HEK293 (cell line): Measurements from ENCODE around the gene CDH24.

Source experiments
- ATF2 ChIP-seq: fragments of 450-650 bp; formaldehyde crosslinking; IDR thresholded peaks from 2 replicates; pipeline ENCODE4 v1.5.1; 2016; ENCODE audit warnings: missing biosample characterization, missing genetic modification characterization, low read depth
- CTCF ChIP-seq: fragments of 450-650 bp; formaldehyde crosslinking; IDR thresholded peaks from 2 replicates; pipeline ENCODE4 v1.5.1; 2016; ENCODE audit warnings: missing biosample characterization, missing genetic modification characterization
- GLIS2 ChIP-seq: fragments of 450-650 bp; formaldehyde crosslinking; IDR thresholded peaks from 2 replicates; pipeline ENCODE4 v1.5.1; 2016; ENCODE audit warnings: missing biosample characterization, missing genetic modification characterization
- HOXC10 ChIP-seq: sonication (generic); formaldehyde crosslinking; IDR thresholded peaks from 2 replicates; pipeline ENCODE4 v1.8.1; 2023; ENCODE audit warnings: mild to moderate bottlenecking, missing genetic modification reagents
- PBX3 ChIP-seq: sonication (generic); formaldehyde crosslinking; IDR thresholded peaks from 2 replicates; pipeline ENCODE4 v1.8.1; 2022; ENCODE audit warnings: mild to moderate bottlenecking, moderate library complexity, missing genetic modification reagents
- SP7 ChIP-seq: fragments of 450-650 bp; formaldehyde crosslinking; IDR thresholded peaks from 2 replicates; pipeline ENCODE4 v1.5.1; 2016; ENCODE audit warnings: missing biosample characterization, missing genetic modification characterization
- TSHZ1 ChIP-seq: fragments of 450-650 bp; formaldehyde crosslinking; IDR thresholded peaks from 2 replicates; pipeline ENCODE4 v1.5.1; 2016; ENCODE audit warnings: missing biosample characterization, missing genetic modification characterization, borderline replicate concordance
- YY1 ChIP-seq: fragments of 450-650 bp; formaldehyde crosslinking; IDR thresholded peaks from 2 replicates; pipeline ENCODE4 v1.5.1; 2018; ENCODE audit warnings: missing biosample characterization, missing genetic modification characterization
- ZNF2 ChIP-seq: fragments of 450-650 bp; formaldehyde crosslinking; IDR thresholded peaks from 2 replicates; pipeline ENCODE4 v1.5.1; 2016; ENCODE audit warnings: missing biosample characterization, missing genetic modification characterization
- ZNF26 ChIP-seq: fragments of 450-650 bp; formaldehyde crosslinking; IDR thresholded peaks from 2 replicates; pipeline ENCODE4 v1.5.1; 2016; ENCODE audit warnings: missing biosample characterization, missing genetic modification characterization
- ZNF302 ChIP-seq: fragments of 450-650 bp; formaldehyde crosslinking; IDR thresholded peaks from 2 replicates; pipeline ENCODE4 v1.5.1; 2016; ENCODE audit warnings: missing biosample characterization, missing genetic modification characterization, low read depth
- ZNF518A ChIP-seq: fragments of 450-650 bp; formaldehyde crosslinking; conservative IDR thresholded peaks from 2 replicates; pipeline ENCODE4 v1.5.1; 2016; ENCODE audit warnings: low read depth, missing biosample characterization, missing genetic modification characterization
- ZNF555 ChIP-seq: fragments of 450-650 bp; formaldehyde crosslinking; conservative IDR thresholded peaks from 2 replicates; pipeline ENCODE4 v1.5.1; 2017; ENCODE audit warnings: missing biosample characterization, mild to moderate bottlenecking, missing genetic modification characterization, inconsistent platforms
- ZNF747 ChIP-seq: fragments of 450-650 bp; formaldehyde crosslinking; IDR thresholded peaks from 2 replicates; pipeline ENCODE4 v1.5.1; 2016; ENCODE audit warnings: missing biosample characterization, missing genetic modification characterization
- ZNF843 ChIP-seq: fragments of 450-650 bp; formaldehyde crosslinking; IDR thresholded peaks from 2 replicates; pipeline ENCODE4 v1.5.1; 2016; ENCODE audit warnings: missing biosample characterization, missing genetic modification characterization
- ZSCAN16 ChIP-seq: fragments of 450-650 bp; formaldehyde crosslinking; IDR thresholded peaks from 2 replicates; pipeline ENCODE4 v1.5.1; 2016; ENCODE audit warnings: missing biosample characterization, missing genetic modification characterization

CDH24 gene

GRCh38 chr14:23071244-23071920, 14.1 kb upstream of the CDH24 start (continued):
- TF ChIP-seq ATF2 (tag by site-specific recombination) (no peak), HOXC10 (CRISPR knock-in tag) (no peak), YY1 (tag by site-specific recombination) (peak; percentile 88; the same call in 1 of the 2 replicates), ZNF2 (no peak), ZNF843 (tag by site-specific recombination) (no peak), SP7 (tag by site-specific recombination) (peak; percentile 71), TSHZ1 (tag by site-specific recombination) (no peak), PBX3 (no peak), ZNF26 (tag by site-specific recombination) (no peak), ZNF747 (tag by site-specific recombination) (no peak), ZSCAN16 (peak; percentile 76), GLIS2 (tag by site-specific recombination) (peak; percentile 97), ZNF555 (tag by site-specific recombination) (no peak), CTCF (tag by site-specific recombination) (no peak), ZNF302 (tag by site-specific recombination) (no peak), ZNF518A (tag by site-specific recombination) (no peak)
